HG02798 (cell line): ENCODE data around the gene UGT1A8.
"Not testable (repeated sequence)": the region's sequence is repeated elsewhere in the genome, so short reads cannot be mapped to it uniquely, and the experiment has no call there.

Source experiments
- ATAC-seq: cut with Tn5 transposase; IDR thresholded peaks from one replicate; pipeline ENCODE4 v1.9.1; 2021; ENCODE audit warnings: mild to moderate bottlenecking; ENCODE audit not compliant: unreplicated experiment, poor library complexity

UGT1A8 gene

GRCh38 chr2:233617476-233617875, at the start of gene UGT1A8:
Gene UGT1A8, plus strand, starts transcription at chr2:233617633. Its CDS starts 75 bp downstream, at chr2:233617708.
- not testable (repeated sequence) for ATAC-seq

- no peak for ATAC-seq
Measured at GRCh38 chr2:233571001-233571400, 46.4 kb upstream of the UGT1A8 start.

- no peak for ATAC-seq
Measured at GRCh38 chr2:233571462-233571861, 46.0 kb upstream of the UGT1A8 start.

- no peak for ATAC-seq
Measured at GRCh38 chr2:233572468-233572867, 45.0 kb upstream of the UGT1A8 start.

GRCh38 chr2:233577341-233577740, 40.1 kb upstream of the UGT1A8 start:
- not testable (repeated sequence) for ATAC-seq

- ATAC-seq, result not testable (repeated sequence)
Measured at GRCh38 chr2:233583217-233583965, 34.0 kb upstream of the UGT1A8 start.

- no peak for ATAC-seq
Measured at GRCh38 chr2:233584210-233584609, 33.2 kb upstream of the UGT1A8 start.

- no peak for ATAC-seq
Measured at GRCh38 chr2:233588400-233588799, 29.0 kb upstream of the UGT1A8 start.

- peak; percentile 15 for ATAC-seq
Measured at GRCh38 chr2:233592706-233593105, 24.7 kb upstream of the UGT1A8 start.

- ATAC-seq, result peak; percentile 73
Measured at GRCh38 chr2:233593201-233593600, 24.2 kb upstream of the UGT1A8 start.

- ATAC-seq, result no peak
Measured at GRCh38 chr2:233597522-233597921, 19.9 kb upstream of the UGT1A8 start.

GRCh38 chr2:233598952-233599351, 18.5 kb upstream of the UGT1A8 start:
- no peak for ATAC-seq

GRCh38 chr2:233600386-233600785, 17.0 kb upstream of the UGT1A8 start:
- ATAC-seq, result no peak

GRCh38 chr2:233602076-233602475, 15.4 kb upstream of the UGT1A8 start:
- ATAC-seq, result no peak

GRCh38 chr2:233603520-233603919, 13.9 kb upstream of the UGT1A8 start:
- ATAC-seq, result no peak

GRCh38 chr2:233604826-233605225, 12.6 kb upstream of the UGT1A8 start:
- no peak for ATAC-seq

- ATAC-seq, result no peak
Measured at GRCh38 chr2:233605680-233606079, 11.8 kb upstream of the UGT1A8 start.

GRCh38 chr2:233611284-233611683, 6.1 kb upstream of the UGT1A8 start:
- ATAC-seq, result no peak

GRCh38 chr2:233620204-233620603, 2.8 kb downstream of the UGT1A8 start:
- ATAC-seq, result no peak

- ATAC-seq, result not testable (repeated sequence)
Measured at GRCh38 chr2:233621863-233622262, 4.4 kb downstream of the UGT1A8 start.

GRCh38 chr2:233627331-233628025, 10.0 kb downstream of the UGT1A8 start:
- no peak for ATAC-seq

- not testable (repeated sequence) for ATAC-seq
Measured at GRCh38 chr2:233636306-233636705, 18.9 kb downstream of the UGT1A8 start, which contains the start of gene UGT1A10. Gene UGT1A10, plus strand, starts transcription at chr2:233636448. Its CDS starts 75 bp downstream, at chr2:233636523.
